HepG2 (cell line): Measurements from ENCODE around the gene ANKRD39. TPM values are rescaled to one million over a fixed set of nuclear protein-coding genes. Genes with fewer than 3 reads are reported as not detected.

ENCODE experiments used
- CBFB ChIP-seq: sonication (generic); formaldehyde crosslinking; IDR thresholded peaks from 2 replicates; pipeline ENCODE4 v1.4.0; 2020; ENCODE audit warnings: missing genetic modification reagents
- CBX2 ChIP-seq, 2 experiments: fragments of 200-600 bp in 1 of 2; sonication (generic); formaldehyde crosslinking in 1 of 2; IDR thresholded peaks; 2 replicates each; pipeline versions ENCODE4 v1.7.0 to v1.8.1; 2018 to 2022; ENCODE audit warnings: low read depth in 2 of 2, low read length in 1 of 2, mild to moderate bottlenecking in 1 of 2, missing genetic modification reagents in 1 of 2
- DZIP1 ChIP-seq: sonication (generic); formaldehyde crosslinking; IDR thresholded peaks from 2 replicates; pipeline ENCODE4 v1.5.0; 2020; ENCODE audit warnings: mild to moderate bottlenecking, missing genetic modification reagents
- GABPA ChIP-seq, 2 experiments: IDR thresholded peaks; 2 replicates each; pipeline ENCODE4 v1.6.1; 2011 to 2016; ENCODE audit warnings: low read depth in 2 of 2, low read length in 1 of 2, missing biosample characterization in 1 of 2, missing genetic modification characterization in 1 of 2
- KAT2B ChIP-seq: fragments of 150-350 bp; IDR thresholded peaks from 2 replicates; pipeline ENCODE4 v1.6.1; 2014; ENCODE audit warnings: low read depth, low read length, borderline replicate concordance
- SIN3B ChIP-seq: fragments of 150-350 bp; IDR thresholded peaks from 2 replicates; pipeline ENCODE4 v1.6.1; 2014; ENCODE audit warnings: low read length
- USF2 ChIP-seq, 2 experiments: sonication (generic) in 1 of 2; formaldehyde crosslinking in 1 of 2; IDR thresholded peaks; 2 replicates each; pipeline versions ENCODE4 v1.5.1 to v1.6.1; 2011 to 2020; ENCODE audit warnings: borderline replicate concordance in 1 of 2, low read depth in 1 of 2, low read length in 1 of 2, mild to moderate bottlenecking in 1 of 2, missing genetic modification reagents in 1 of 2, moderate library complexity in 1 of 2
- ZBTB40 ChIP-seq, 2 experiments: fragments of 450-650 bp in 1 of 2; sonication (generic) in 1 of 2; formaldehyde crosslinking in 1 of 2; IDR thresholded peaks; 2 replicates each; pipeline versions ENCODE4 v1.6.1 to v1.8.0; 2016 to 2022; ENCODE audit warnings: antibody characterized with exemption in 1 of 2, mild to moderate bottlenecking in 1 of 2, missing genetic modification reagents in 1 of 2
- ZNF713 ChIP-seq: sonication (generic); formaldehyde crosslinking; IDR thresholded peaks from 2 replicates; pipeline ENCODE4 v1.4.0; 2020; ENCODE audit warnings: mild to moderate bottlenecking, missing genetic modification reagents
- ZNF75D ChIP-seq: sonication (generic); formaldehyde crosslinking; IDR thresholded peaks from 2 replicates; pipeline ENCODE4 v1.8.1; 2023; ENCODE audit warnings: missing genetic modification reagents, mild to moderate bottlenecking, borderline replicate concordance
- ZNF841 ChIP-seq: sonication (generic); formaldehyde crosslinking; IDR thresholded peaks from 2 replicates; pipeline ENCODE4 v1.8.1; 2023; ENCODE audit warnings: missing genetic modification reagents, borderline replicate concordance
- ZNF891 ChIP-seq: sonication (generic); formaldehyde crosslinking; IDR thresholded peaks from 2 replicates; pipeline ENCODE4 v1.5.0; 2020; ENCODE audit warnings: mild to moderate bottlenecking, missing genetic modification reagents
- polyA plus RNA-seq, 8 experiments: library from polyadenylated mRNA; depleted of rRNA in 3 of 8; stranded (reverse) in 7 of 8; unstranded in 1 of 8; fragments of >200 nt; fragmentation: Illumina TruSeq in 4 of 8; extraction: Trizol in 4 of 8; gene quantifications; 2 replicates each; pipeline versions ENCODE4 v1.2.1 to v1.2.3, GENCODE V29; 2011 to 2016; ENCODE audit warnings: low read depth in 4 of 8, missing spikeins in 1 of 8, mixed read lengths in 1 of 8; ENCODE audit not compliant: insufficient read depth in 1 of 8
- total RNA-seq, 5 experiments: library from RNA; depleted of rRNA; stranded (reverse); fragments of >200 nt; fragmentation: Illumina TruSeq; extraction: Trizol; gene quantifications; 2 replicates each; pipeline ENCODE4 v1.2.3, GENCODE V29; 2016; ENCODE audit warnings: low read depth in 1 of 5

Gene ANKRD39
- total and polyA plus RNA-seq, 2 of the 13 experiments (the other 11 are each of a cell fraction or from before 2014, with no cell fraction given) = 23.2 to 24.8 TPM

- TF ChIP-seq USF2 (IDR thresholded peaks at IDR 0.05; ENCODE audit: low read depth, low read length) = no peak
- no peak; the same call in 1 of the 2 replicates for TF ChIP-seq USF2 (CRISPR knock-in tag; IDR thresholded peaks at IDR 0.05; ENCODE audit: borderline replicate concordance)
- 0 out of 2 replicates have a peak, but pooled peaks have one; percentile 74 for TF ChIP-seq ZNF713 (CRISPR knock-in tag)
- no peak for TF ChIP-seq DZIP1 (CRISPR knock-in tag)
- peak; percentile 86 for TF ChIP-seq CBFB (CRISPR knock-in tag)
- no peak for TF ChIP-seq KAT2B
- no peak for TF ChIP-seq SIN3B
- no peak for TF ChIP-seq ZNF841 (CRISPR knock-in tag)
- peak; percentile 79; the same call in 1 of the 2 replicates for TF ChIP-seq ZNF891
- no peak for TF ChIP-seq ZBTB40 (IDR thresholded peaks at IDR 0.05)
- peak; percentile 82; the same call in 1 of the 2 replicates for TF ChIP-seq ZBTB40 (CRISPR knock-in tag; IDR thresholded peaks at IDR 0.05)
- no peak for TF ChIP-seq CBX2 (IDR thresholded peaks at IDR 0.05; ENCODE audit: low read depth, low read length)
- 0 out of 2 replicates have a peak, but pooled peaks have one; percentile 66 for TF ChIP-seq CBX2 (CRISPR knock-in tag; IDR thresholded peaks at IDR 0.05; ENCODE audit: low read depth)
- no peak for TF ChIP-seq GABPA (IDR thresholded peaks at IDR 0.05; ENCODE audit: low read depth, low read length)
- TF ChIP-seq GABPA (CRISPR knock-in tag; IDR thresholded peaks at IDR 0.05; ENCODE audit: low read depth) = peak; percentile 49; the same call in 1 of the 2 replicates
- TF ChIP-seq ZNF75D = no peak
Observed at GRCh38 chr2:96819128-96819875, 38.5 kb downstream of the ANKRD39 start (continued).
